Measurements from ENCODE around the gene OR10G4. TPM values are rescaled to one million over a fixed set of nuclear protein-coding genes. Genes with fewer than 3 reads are reported as not detected.

OR10G4 gene
- total and polyA plus RNA-seq, 2 of the 8 experiments (the other 6 are each of a cell fraction or from before 2014, with no cell fraction given): 0.14 TPM; not detected in 1

DNA sequence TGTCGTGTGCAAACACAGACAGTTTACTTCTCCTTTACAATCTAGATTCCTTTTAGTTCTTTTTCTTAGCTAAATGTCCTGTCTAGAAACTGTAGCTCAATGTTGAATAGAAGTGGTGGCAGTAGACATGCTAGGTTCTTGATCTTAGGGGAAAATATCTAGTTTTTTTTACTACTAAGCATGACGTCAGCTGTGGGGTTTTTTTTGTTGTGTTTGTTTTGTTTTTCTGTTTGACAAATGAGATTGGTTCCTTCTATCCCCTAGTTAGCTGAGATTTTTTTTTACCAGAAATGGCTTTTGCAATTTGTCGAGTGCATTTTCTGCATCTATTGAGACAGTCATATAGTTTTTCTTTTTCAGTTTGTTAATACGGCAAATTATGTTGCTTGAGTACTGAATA, 30.6 kb downstream of the OR10G4 start:
- no peak overlapping the region for H2BK20ac ChIP-seq (ENCODE audit: low read length)

More for the DNA sequence above, 30.6 kb downstream of the OR10G4 start:
- Histone ChIP-seq H2BK12ac (ENCODE audit: low read depth, low read length) (no peak overlapping the region), H3K9me3 (ENCODE audit: insufficient read depth in 2 of 2, low read depth in 1 of 2, low read length in 1 of 2) (no peaks in the 10 kb centered on the region), H2BK5ac (ENCODE audit: low read depth, low read length) (no peak overlapping the region), H4K91ac (replicated peaks; ENCODE audit: insufficient read length, low read length) (no peak overlapping the region), H3K14ac (ENCODE audit: insufficient read length) (no peak overlapping the region), H2AFZ (ENCODE audit: low read length) (no peak overlapping the region), H3K79me1 (ENCODE audit: low read depth, low read length) (no peaks in the 10 kb centered on the region), H3K4ac (replicated peaks; ENCODE audit: insufficient read length, low read depth, low read length) (no peak overlapping the region), H3K27ac (ENCODE audit: low read depth, low read length) (no peak overlapping the region), H3K4me1 (replicated peaks in 1 of 4; ENCODE audit: control insufficient read depth in 3 of 4, insufficient read depth in 4 of 4, low read length in 3 of 4) (peaks cover 0 to 3% (median 0%) of the 10 kb centered on the region in 4 experiments; a peak in 1 of 7 replicates), H4K5ac (ENCODE audit: insufficient read length, low read depth, low read length) (no peak overlapping the region), H3K36me3 (ENCODE audit: control insufficient read depth in 2 of 4, insufficient read depth in 4 of 4, low read length in 3 of 4) (no peaks in the 10 kb centered on the region), H4K8ac (ENCODE audit: extremely low read depth, insufficient read depth, low read length) (no peak overlapping the region), H4K20me1 (replicated peaks in 1 of 2; ENCODE audit: control insufficient read depth in 1 of 2, insufficient read depth in 2 of 2, low read length in 2 of 2) (no peaks in the 10 kb centered on the region), H3K56ac (replicated peaks; ENCODE audit: insufficient read length, low read depth, low read length) (no peak overlapping the region), H2AK5ac (ENCODE audit: low read depth, low read length) (no peak overlapping the region), H3K18ac (ENCODE audit: extremely low read depth, low read length) (no peak overlapping the region), H3K27me3 (replicated peaks in 1 of 4; ENCODE audit: control insufficient read depth in 3 of 4, extremely low read depth in 1 of 4, insufficient read depth in 3 of 4, low read length in 3 of 4) (no peaks in the 10 kb centered on the region), H2BK15ac (ENCODE audit: low read length) (no peak overlapping the region), H3K23me2 (ENCODE audit: low read depth, low read length) (no peaks in the 10 kb centered on the region), H3K9ac (replicated peaks in 1 of 4; ENCODE audit: extremely low read depth in 1 of 4, low read depth in 3 of 4, low read length in 3 of 4) (no peak overlapping the region), H2BK120ac (replicated peaks; ENCODE audit: low read depth, low read length) (no peak overlapping the region), H3K4me3 (ENCODE audit: extremely low read depth in 1 of 4, insufficient read depth in 2 of 4, low read depth in 3 of 4, low read length in 4 of 4) (no peak overlapping the region), H3K79me2 (ENCODE audit: control insufficient read depth in 1 of 2, insufficient read depth in 2 of 2, low read length in 2 of 2) (no peaks in the 10 kb centered on the region), H3K23ac (ENCODE audit: insufficient read length) (no peak overlapping the region), H3K4me2 (ENCODE audit: insufficient read depth in 1 of 2, low read depth in 2 of 2, low read length in 2 of 2) (no peak overlapping the region)
- WGBS, 2 experiments (ENCODE audit: extremely low coverage in 1 of 2, insufficient coverage in 1 of 2, insufficient read length in 1 of 2, insufficient replicate concordance in 2 of 2, low coverage in 1 of 2, low lambda C conversion rate in 2 of 2, missing lambda C conversion rate in 1 of 2): 89% methylated on average over 4 of the region's 4 CpGs; no CpG with 5 or more reads in 1 of the 2 experiments
- CTCF ChIA-PET (ENCODE audit: partially characterized antibody): no interaction called here
- FAIRE-seq (no peak), DNase-seq (ENCODE audit: low read depth in 1 of 2, low spot score in 2 of 2) (no peak)
- no peak for TF ChIP-seq POLR2AphosphoS5 (IDR thresholded peaks at IDR 0.05; ENCODE audit: low read depth, low read length)
- TF ChIP-seq RNF2 (IDR thresholded peaks at IDR 0.05; ENCODE audit: borderline replicate concordance, low read depth, low read length, missing control alignments, poor library complexity, severe bottlenecking): no peak
- TF ChIP-seq JUN (IDR thresholded peaks at IDR 0.05; ENCODE audit: low read depth, low read length): no peak
- POLR2A ChIA-PET (ENCODE audit: partially characterized antibody): no interaction called here

Data from H1 (cell line).